Neuronal stem cell (in vitro differentiated cells): Measurements from ENCODE around the gene DIAPH2.

Experiments
- DNase-seq: peaks from one replicate; pipeline ENCODE4 v3.0.0-alpha.2; 2013; ENCODE audit warnings: low spot score
- H2AFZ ChIP-seq: one replicate; pipeline ENCODE4 v1.6.1; 2013; ENCODE audit warnings: mild to moderate bottlenecking, low read length, inconsistent platforms
- H2AK5ac ChIP-seq: 2 replicates; pipeline ENCODE4 v1.6.1; 2013; ENCODE audit warnings: low read depth, mild to moderate bottlenecking, inconsistent platforms, low read length, moderate library complexity, mixed read lengths
- H2BK120ac ChIP-seq: 2 replicates; pipeline ENCODE4 v1.6.1; 2013; ENCODE audit warnings: low read depth, mild to moderate bottlenecking, inconsistent platforms, low read length, moderate library complexity, mixed read lengths
- H2BK12ac ChIP-seq: one replicate; pipeline ENCODE4 v1.6.1; 2013; ENCODE audit warnings: low read length, inconsistent platforms
- H2BK15ac ChIP-seq: 2 replicates; pipeline ENCODE4 v1.6.1; 2013; ENCODE audit warnings: mild to moderate bottlenecking, low read length, inconsistent platforms, mixed read lengths
- H2BK5ac ChIP-seq: one replicate; pipeline ENCODE4 v1.6.1; 2013; ENCODE audit warnings: inconsistent platforms, mild to moderate bottlenecking, low read length, moderate library complexity
- H3K14ac ChIP-seq: one replicate; pipeline ENCODE4 v1.6.1; 2013; ENCODE audit warnings: low read length, inconsistent platforms
- H3K18ac ChIP-seq: 2 replicates; pipeline ENCODE4 v1.6.1; 2013; ENCODE audit warnings: low read length, inconsistent platforms
- H3K23ac ChIP-seq: 2 replicates; pipeline ENCODE4 v1.6.1; 2013; ENCODE audit warnings: low read depth, mild to moderate bottlenecking, mixed read lengths, low read length, inconsistent platforms; ENCODE audit not compliant: poor library complexity
- H3K27ac ChIP-seq: replicated peaks from 3 replicates; pipeline ENCODE4 v1.5.1; 2013; ENCODE audit warnings: low read length, inconsistent platforms
- H3K27me3 ChIP-seq, 3 experiments: 2 replicates each; pipeline ENCODE4 v1.6.1; 2013; ENCODE audit warnings: low read length in 3 of 3, mild to moderate bottlenecking in 2 of 3, inconsistent platforms in 1 of 3, low read depth in 1 of 3, mixed read lengths in 1 of 3, moderate library complexity in 1 of 3; ENCODE audit not compliant: control insufficient read depth in 3 of 3, insufficient read depth in 3 of 3
- H3K36me3 ChIP-seq, 2 donors: replicated peaks in 1 of 2; 2 replicates each; pipeline ENCODE4 v1.6.1; 2013; ENCODE audit warnings: low read length in 2 of 2; ENCODE audit not compliant: control insufficient read depth in 2 of 2, insufficient read depth in 2 of 2
- H3K4ac ChIP-seq: 2 replicates; pipeline ENCODE4 v1.6.1; 2013; ENCODE audit warnings: inconsistent platforms, mild to moderate bottlenecking, low read length, moderate library complexity
- H3K4me1 ChIP-seq, 2 donors: 1 replicate in 1 of 2; 2 replicates in 1 of 2; pipeline ENCODE4 v1.6.1; 2013; ENCODE audit warnings: low read length in 2 of 2, low read depth in 1 of 2; ENCODE audit not compliant: control insufficient read depth in 2 of 2, insufficient read depth in 1 of 2
- H3K4me2 ChIP-seq: one replicate; pipeline ENCODE4 v1.6.1; 2013; ENCODE audit warnings: mild to moderate bottlenecking, low read length, inconsistent platforms; ENCODE audit not compliant: insufficient read depth, poor library complexity, severe bottlenecking
- H3K4me3 ChIP-seq, 2 donors: 2 replicates each; pipeline ENCODE4 v1.5.1; 2013; ENCODE audit warnings: low read length in 2 of 2, mild to moderate bottlenecking in 2 of 2, inconsistent platforms in 1 of 2, moderate library complexity in 1 of 2
- H3K79me1 ChIP-seq: one replicate; pipeline ENCODE4 v1.6.1; 2013; ENCODE audit warnings: low read depth, mild to moderate bottlenecking, inconsistent platforms, low read length, moderate library complexity
- H3K9ac ChIP-seq: one replicate; pipeline ENCODE4 v1.6.1; 2013; ENCODE audit warnings: mild to moderate bottlenecking, low read depth, low read length, inconsistent platforms; ENCODE audit not compliant: poor library complexity
- H3K9me3 ChIP-seq, 2 donors: replicated peaks in 1 of 2; 2 replicates each; pipeline versions ENCODE3 to v1.6.1; 2013; ENCODE audit warnings: low read length in 2 of 2, mild to moderate bottlenecking in 2 of 2, inconsistent platforms in 1 of 2, low read depth in 1 of 2, mixed read lengths in 1 of 2, moderate library complexity in 1 of 2; ENCODE audit not compliant: control insufficient read depth in 2 of 2, insufficient read depth in 1 of 2
- H4K8ac ChIP-seq: one replicate; pipeline ENCODE4 v1.6.1; 2013; ENCODE audit warnings: low read depth, mild to moderate bottlenecking, inconsistent platforms, low read length, moderate library complexity
- H4K91ac ChIP-seq: one replicate; pipeline ENCODE4 v1.6.1; 2013; ENCODE audit warnings: low read length, low read depth, mild to moderate bottlenecking, inconsistent platforms; ENCODE audit not compliant: poor library complexity
- WGBS, 2 donors: extraction: QIAGEN DNeasy Blood & Tissue Kit; methylation state at CpG; one replicate each; pipeline ENCODE4 v1.1.7; 2013; ENCODE audit warnings: missing lambda C conversion rate in 2 of 2, mixed read lengths in 1 of 2; ENCODE audit not compliant: insufficient read length in 2 of 2, insufficient replicate concordance in 1 of 2; ENCODE audit errors: extremely low coverage in 2 of 2; 5-methylcytosine and 5-hydroxymethylcytosine counted together

Gene DIAPH2

GRCh38 chrX:97065973-97066372 is 381.3 kb downstream of the DIAPH2 start:
- no peak overlapping the region for H3K4me3 ChIP-seq
- no peak overlapping the region for H4K8ac ChIP-seq
- H3K4me2 ChIP-seq, result no peak overlapping the region
- no peak overlapping the region for H2BK120ac ChIP-seq
- H3K27me3 ChIP-seq, result no peaks in the 10 kb centered on the region
- no peak overlapping the region for H2BK15ac ChIP-seq
- H3K36me3 ChIP-seq, result no peaks in the 10 kb centered on the region
- no peak overlapping the region for H2AK5ac ChIP-seq
- H3K14ac ChIP-seq, result no peak overlapping the region
- H2BK12ac ChIP-seq, result no peak overlapping the region
- no peak for DNase-seq
- H2AFZ ChIP-seq, result no peak overlapping the region
- no peaks in the 10 kb centered on the region for H3K9me3 ChIP-seq
- no peak overlapping the region for H2BK5ac ChIP-seq
- no peak overlapping the region for H3K18ac ChIP-seq
- no peaks in the 10 kb centered on the region for H3K4me1 ChIP-seq
- no peak overlapping the region for H3K4ac ChIP-seq
- H4K91ac ChIP-seq, result no peak overlapping the region
- H3K23ac ChIP-seq, result no peak overlapping the region
- H3K79me1 ChIP-seq, result no peaks in the 10 kb centered on the region
- no peak overlapping the region for H3K27ac ChIP-seq
- no peak overlapping the region for H3K9ac ChIP-seq

GRCh38 chrX:97066381-97066780 is 381.7 kb downstream of the DIAPH2 start:
- no peak overlapping the region for H3K27ac ChIP-seq
- H3K36me3 ChIP-seq, result no peaks in the 10 kb centered on the region

GRCh38 chrX:97070346-97070745 is 385.7 kb downstream of the DIAPH2 start:
- H4K91ac ChIP-seq, result no peak overlapping the region
- WGBS, 2 donors, result no CpG with 5 or more reads among the region's 1 CpG

More at GRCh38 chrX:97066381-97066780, 381.7 kb downstream of the DIAPH2 start:
- Histone ChIP-seq H2AFZ (no peak overlapping the region), H3K4me3 (no peak overlapping the region), H3K27me3 (no peaks in the 10 kb centered on the region), H2BK5ac (no peak overlapping the region), H2BK15ac (no peak overlapping the region), H3K4me1 (no peaks in the 10 kb centered on the region), H3K9ac (no peak overlapping the region), H2AK5ac (no peak overlapping the region), H2BK120ac (no peak overlapping the region), H3K23ac (no peak overlapping the region), H4K8ac (no peak overlapping the region), H3K18ac (no peak overlapping the region), H3K4me2 (no peak overlapping the region), H3K14ac (no peak overlapping the region), H2BK12ac (no peak overlapping the region), H3K4ac (no peak overlapping the region), H3K79me1 (no peaks in the 10 kb centered on the region), H4K91ac (no peak overlapping the region), H3K9me3 (no peaks in the 10 kb centered on the region)
- no peak for DNase-seq
- WGBS, 2 donors, result no CpG with 5 or more reads among the region's 3 CpGs

DNA sequence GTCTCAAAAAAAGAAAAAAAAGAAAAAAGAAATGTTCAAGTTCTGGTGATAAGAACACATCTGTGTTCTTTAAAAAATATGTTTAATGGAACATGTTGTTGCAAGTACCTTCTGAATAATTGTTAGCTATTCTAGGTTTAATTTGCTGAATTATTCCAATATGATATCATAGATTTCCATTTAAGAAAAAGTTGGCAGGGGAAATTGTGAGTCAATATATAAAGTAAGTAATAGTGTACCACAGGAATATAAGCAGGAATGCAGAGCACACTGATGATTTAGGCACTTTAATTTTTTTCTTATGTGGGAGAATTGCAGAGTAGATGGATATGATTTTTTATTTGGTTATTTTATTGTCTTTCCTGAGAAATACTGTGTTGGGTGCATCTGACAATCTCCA is 389.8 kb downstream of the DIAPH2 start:
- Histone ChIP-seq H3K4me3 (no peak overlapping the region), H2BK120ac (no peak overlapping the region), H3K9ac (no peak overlapping the region), H3K4me1 (no peaks in the 10 kb centered on the region), H3K27me3 (no peaks in the 10 kb centered on the region), H2AK5ac (no peak overlapping the region), H2BK5ac (no peak overlapping the region), H3K18ac (no peak overlapping the region), H3K23ac (no peak overlapping the region), H3K36me3 (no peaks in the 10 kb centered on the region), H4K8ac (no peak overlapping the region), H3K79me1 (no peaks in the 10 kb centered on the region), H3K4me2 (no peak overlapping the region), H2BK15ac (no peak overlapping the region), H3K9me3 (no peaks in the 10 kb centered on the region), H2AFZ (no peak overlapping the region), H3K4ac (no peak overlapping the region), H3K14ac (no peak overlapping the region), H2BK12ac (no peak overlapping the region), H3K27ac (no peak overlapping the region), H4K91ac (no peak overlapping the region)
- DNase-seq, result no peak

More at GRCh38 chrX:97070346-97070745, 385.7 kb downstream of the DIAPH2 start:
- no peak overlapping the region for H2BK12ac ChIP-seq
- H3K27ac ChIP-seq, result no peak overlapping the region
- no peak overlapping the region for H3K23ac ChIP-seq
- H3K9me3 ChIP-seq, result no peaks in the 10 kb centered on the region
- no peak for DNase-seq
- H3K9ac ChIP-seq, result no peak overlapping the region
- H3K18ac ChIP-seq, result no peak overlapping the region
- H2BK120ac ChIP-seq, result no peak overlapping the region
- H2AK5ac ChIP-seq, result no peak overlapping the region
- no peaks in the 10 kb centered on the region for H3K36me3 ChIP-seq
- no peak overlapping the region for H2BK5ac ChIP-seq
- no peaks in the 10 kb centered on the region for H3K27me3 ChIP-seq
- no peaks in the 10 kb centered on the region for H3K4me1 ChIP-seq
- no peak overlapping the region for H2BK15ac ChIP-seq
- H3K79me1 ChIP-seq, result no peaks in the 10 kb centered on the region
- H2AFZ ChIP-seq, result no peak overlapping the region
- no peak overlapping the region for H3K14ac ChIP-seq
- H3K4ac ChIP-seq, result no peak overlapping the region
- no peak overlapping the region for H3K4me2 ChIP-seq
- no peak overlapping the region for H3K4me3 ChIP-seq
- no peak overlapping the region for H4K8ac ChIP-seq
